CD4-positive, alpha-beta T cell (primary cell): ENCODE measurements around the gene HIVEP3. TPM values are rescaled to one million over a fixed set of nuclear protein-coding genes. Genes with fewer than 3 reads are reported as not detected.
A peak's percentile ranks its signal among the peaks of the same experiment; 100 is the strongest.

Experiments
- ATAC-seq: fragments of 200-7000 bp; cut with Tn5 transposase; one replicate; pipeline ENCODE4 v1.10.0; 2022; ENCODE audit warnings: mild to moderate bottlenecking; ENCODE audit not compliant: poor library complexity
- CTCF ChIA-PET: fragments of 350-600 bp; sonication (Branson Sonifier 250); formaldehyde crosslinking; loops from one replicate; lab custom pipeline; 2021; ENCODE audit warnings: antibody characterized with exemption, inconsistent platforms; lab: Charles Lee
- POLR2A ChIA-PET: fragments of 350-600 bp; sonication (Branson Sonifier 250); formaldehyde crosslinking; loops from one replicate; lab custom pipeline; 2021; ENCODE audit warnings: antibody characterized with exemption, inconsistent platforms; lab: Charles Lee
- DNase-seq, 14 experiments: peaks; one replicate each; pipeline ENCODE4 v3.0.0-alpha.2; 2013 to 2020; ENCODE audit warnings: mixed read lengths in 2 of 14
- H3K27ac ChIP-seq, 2 donors: one replicate each; pipeline versions ENCODE4 v1.5.1 to v1.7.0; 2013; ENCODE audit warnings: low read length in 2 of 2, low read depth in 1 of 2, mild to moderate bottlenecking in 1 of 2
- H3K27me3 ChIP-seq, 2 experiments: 1 replicate in 1 of 2; 2 replicates in 1 of 2; pipeline versions ENCODE4 v1.6.1 to v1.7.0; 2013; ENCODE audit warnings: low read length in 2 of 2, control low read depth in 1 of 2, mild to moderate bottlenecking in 1 of 2, moderate library complexity in 1 of 2; ENCODE audit not compliant: insufficient read depth in 2 of 2, control insufficient read depth in 1 of 2
- H3K36me3 ChIP-seq: one replicate; pipeline ENCODE4 v1.6.1; 2013; ENCODE audit warnings: low read length, control low read depth; ENCODE audit not compliant: insufficient read depth
- H3K4me1 ChIP-seq: one replicate; pipeline ENCODE4 v1.6.1; 2013; ENCODE audit warnings: low read length, control low read depth; ENCODE audit not compliant: insufficient read depth
- H3K4me3 ChIP-seq: one replicate; pipeline ENCODE4 v1.5.1; 2013; ENCODE audit warnings: mild to moderate bottlenecking, low read length, moderate library complexity
- H3K9me3 ChIP-seq, 2 experiments: 1 replicate in 1 of 2; 2 replicates in 1 of 2; pipeline versions ENCODE4 v1.6.1 to v1.7.0; 2013; ENCODE audit warnings: low read length in 2 of 2, mild to moderate bottlenecking in 2 of 2, control low read depth in 1 of 2, moderate library complexity in 1 of 2; ENCODE audit not compliant: control insufficient read depth in 1 of 2, insufficient read depth in 1 of 2
- H3K27ac Mint-ChIP-seq: one replicate; pipeline ENCODE4 v1.8.0; 2020; ENCODE audit warnings: mixed read lengths
- H3K27me3 Mint-ChIP-seq: one replicate; pipeline ENCODE4 v1.8.0; 2021; ENCODE audit warnings: mixed read lengths
- H3K36me3 Mint-ChIP-seq: one replicate; pipeline ENCODE4 v1.8.0; 2021; ENCODE audit warnings: low read depth, mixed read lengths
- H3K4me1 Mint-ChIP-seq: one replicate; pipeline ENCODE4 v1.8.0; 2021; ENCODE audit warnings: low read depth, mixed read lengths
- H3K4me3 Mint-ChIP-seq: one replicate; pipeline ENCODE4 v1.8.0; 2020; ENCODE audit warnings: mild to moderate bottlenecking, mixed read lengths
- H3K9me3 Mint-ChIP-seq: one replicate; pipeline ENCODE4 v1.8.0; 2020; ENCODE audit warnings: mixed read lengths
- intact Hi-C, 2 experiments: fragments of 100-400 bp; cut with DNase I in 1 of 2; cut with micrococcal nuclease in 1 of 2; formaldehyde crosslinking; loops; one replicate each; pipeline versions ENCODE4 v1.15.1 to v1.9.0; 2023 to 2025; cut with DNase I, micrococcal nuclease
- total RNA-seq, 174 experiments: library from RNA in 2 of 174; stranded (reverse) in 2 of 174; gene quantifications; one replicate each; pipeline ENCODE4 v1.2.3 and lab custom pipeline; 2021 to 2026
- TF ChIP-seq, protein P1 (sequence below): fragments of 200-600 bp; IDR thresholded peaks from one replicate; pipeline ENCODE4 v1.8.0; 2022; ENCODE audit warnings: antibody characterized with exemption, mild to moderate bottlenecking

Gene HIVEP3
- total RNA-seq, 2 experiments from 2014 or later, result 5.1 to 5.4 TPM

DNA sequence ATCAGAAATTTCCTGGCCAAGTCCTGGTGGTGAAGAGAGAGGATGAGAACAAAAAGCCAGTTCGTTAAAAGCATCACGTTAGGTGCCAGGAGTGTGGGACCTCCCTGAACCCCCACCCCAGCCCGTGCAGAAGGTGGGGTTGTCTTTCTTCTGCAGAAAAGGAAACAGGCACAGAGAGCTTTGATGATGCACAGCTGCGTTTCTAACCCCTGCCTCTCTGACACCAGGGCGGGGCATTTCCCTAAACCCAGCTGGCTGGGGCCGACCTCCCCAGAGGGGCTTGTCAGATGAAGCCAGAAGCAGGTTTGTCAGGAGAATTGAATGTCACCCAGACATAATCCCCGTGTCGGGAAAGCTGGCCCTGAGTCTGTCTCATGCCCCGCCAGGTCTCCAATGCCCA, 244.9 kb downstream of the HIVEP3 start:
- Mint-ChIP-seq H3K4me3 (peak overlapping the region; percentile 80), H3K36me3 (no peaks in the 10 kb centered on the region), H3K4me1 (peaks cover 74% of the 10 kb centered on the region), H3K27ac (peak overlapping the region; percentile 80), H3K27me3 (no peaks in the 10 kb centered on the region), H3K9me3 (no peaks in the 10 kb centered on the region)
- peak overlapping the region; percentile 29 for H3K4me3 ChIP-seq
- H3K27me3 ChIP-seq, result no peaks in the 10 kb centered on the region
- intact Hi-C loops, result loop anchor here in 1 of 2 experiments (5.0 kb wide), 2 partner anchors 78 to 243 kb away; partner anchors contain the start of gene HIVEP3
- peak; percentile 73 for ATAC-seq
- H3K36me3 ChIP-seq, result no peaks in the 10 kb centered on the region
- TF ChIP-seq, protein P1, sequence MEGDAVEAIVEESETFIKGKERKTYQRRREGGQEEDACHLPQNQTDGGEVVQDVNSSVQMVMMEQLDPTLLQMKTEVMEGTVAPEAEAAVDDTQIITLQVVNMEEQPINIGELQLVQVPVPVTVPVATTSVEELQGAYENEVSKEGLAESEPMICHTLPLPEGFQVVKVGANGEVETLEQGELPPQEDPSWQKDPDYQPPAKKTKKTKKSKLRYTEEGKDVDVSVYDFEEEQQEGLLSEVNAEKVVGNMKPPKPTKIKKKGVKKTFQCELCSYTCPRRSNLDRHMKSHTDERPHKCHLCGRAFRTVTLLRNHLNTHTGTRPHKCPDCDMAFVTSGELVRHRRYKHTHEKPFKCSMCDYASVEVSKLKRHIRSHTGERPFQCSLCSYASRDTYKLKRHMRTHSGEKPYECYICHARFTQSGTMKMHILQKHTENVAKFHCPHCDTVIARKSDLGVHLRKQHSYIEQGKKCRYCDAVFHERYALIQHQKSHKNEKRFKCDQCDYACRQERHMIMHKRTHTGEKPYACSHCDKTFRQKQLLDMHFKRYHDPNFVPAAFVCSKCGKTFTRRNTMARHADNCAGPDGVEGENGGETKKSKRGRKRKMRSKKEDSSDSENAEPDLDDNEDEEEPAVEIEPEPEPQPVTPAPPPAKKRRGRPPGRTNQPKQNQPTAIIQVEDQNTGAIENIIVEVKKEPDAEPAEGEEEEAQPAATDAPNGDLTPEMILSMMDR, result no peak
- peak in 11 of 14 experiments; percentile 9 to 73 (median 46) for DNase-seq
- POLR2A ChIA-PET, result interaction anchor here (0.8 to 3.5 kb wide), 12 partner anchors 9 to 783 kb away, joined by 3 to 65 read pairs (median 4); no protein-coding TSS in a partner anchor
- H3K9me3 ChIP-seq, result no peaks in the 10 kb centered on the region
- CTCF ChIA-PET, result interaction anchor here (0.6 kb wide), 1 partner anchor 322 kb away, joined by 3 read pairs; no protein-coding TSS in a partner anchor
- peak overlapping the region; percentile 66 to 78 for H3K27ac ChIP-seq
- peaks cover 79% of the 10 kb centered on the region for H3K4me1 ChIP-seq

DNA sequence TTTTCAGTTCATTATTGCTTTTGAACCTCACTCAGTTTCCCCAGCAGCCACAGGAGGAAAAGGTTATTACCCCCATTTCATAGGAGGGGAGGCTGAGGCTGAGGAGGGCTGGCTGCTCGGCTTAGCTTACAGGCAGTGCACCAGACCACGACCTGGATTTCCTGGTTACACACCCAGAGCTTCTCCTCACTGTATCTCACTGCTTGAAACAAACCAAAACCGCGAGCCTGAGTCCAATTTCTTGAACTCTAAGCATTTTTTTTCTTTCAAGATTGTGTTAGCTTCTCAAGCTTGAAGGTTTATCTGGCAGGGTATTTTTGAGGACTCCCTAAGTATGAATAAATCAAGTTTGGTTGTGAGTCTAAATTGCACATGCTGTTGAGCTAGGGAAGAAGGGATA, 245.3 kb downstream of the HIVEP3 start:
- intact Hi-C loops, result loop anchor here in 1 of 2 experiments (5.0 kb wide), 2 partner anchors 79 to 244 kb away; partner anchors contain the start of gene HIVEP3
- H3K9me3 Mint-ChIP-seq, result no peaks in the 10 kb centered on the region
- POLR2A ChIA-PET, result interaction anchor here (0.8 to 3.5 kb wide), 12 partner anchors 10 to 784 kb away, joined by 3 to 65 read pairs (median 4); no protein-coding TSS in a partner anchor
- Histone ChIP-seq H3K4me1 (peaks cover 77% of the 10 kb centered on the region), H3K27me3 (no peaks in the 10 kb centered on the region), H3K36me3 (no peaks in the 10 kb centered on the region), H3K9me3 (no peaks in the 10 kb centered on the region), H3K27ac (peak overlapping the region; percentile 66 to 78), H3K4me3 (peak overlapping the region; percentile 29)
- H3K4me1 Mint-ChIP-seq, result peaks cover 74% of the 10 kb centered on the region
- ATAC-seq (peak; percentile 89), DNase-seq (peak; percentile 24 to 83 (median 45))
- H3K4me3 Mint-ChIP-seq, result peak overlapping the region; percentile 80
- TF ChIP-seq, protein P1, result no peak
- no peaks in the 10 kb centered on the region for H3K36me3 Mint-ChIP-seq
- CTCF ChIA-PET, result no interaction called here
- H3K27ac Mint-ChIP-seq, result peak overlapping the region; percentile 80
- H3K27me3 Mint-ChIP-seq, result no peaks in the 10 kb centered on the region

DNA sequence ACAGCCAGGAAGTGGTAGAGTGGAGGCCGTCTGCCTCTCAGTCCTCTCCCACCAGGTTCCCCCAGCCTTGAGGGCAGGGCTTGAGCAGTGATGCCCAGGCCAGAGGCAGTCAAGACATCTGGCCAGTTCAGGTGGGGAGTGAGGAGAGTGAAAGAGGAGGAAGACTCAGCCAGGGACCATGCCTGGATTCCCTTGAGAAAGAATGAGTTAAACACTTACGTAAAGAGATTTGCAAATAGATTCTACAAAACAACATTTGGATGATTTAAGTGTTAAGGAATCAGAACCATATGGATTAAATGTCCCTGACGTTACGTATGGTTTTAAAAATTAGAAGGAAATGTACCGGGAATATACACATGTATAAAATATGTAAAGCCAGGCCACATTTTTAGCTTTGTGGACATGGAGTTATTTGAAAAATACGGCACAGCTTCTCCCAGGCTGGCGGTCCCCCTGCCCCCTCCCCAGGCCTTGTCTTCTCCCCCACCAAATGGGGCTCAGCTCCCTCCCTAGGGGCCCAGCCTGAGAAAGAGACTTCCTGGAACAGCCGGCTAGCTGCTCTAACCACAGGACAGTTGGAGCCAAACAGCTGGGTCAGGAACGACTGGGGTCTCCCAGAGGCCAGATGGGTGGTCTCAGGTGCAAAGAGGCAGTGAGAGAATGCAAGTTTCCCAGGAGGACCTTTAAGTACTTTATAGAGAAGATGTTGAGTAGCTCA, 245.9 kb downstream of the HIVEP3 start:
- POLR2A ChIA-PET, result interaction anchor here (0.8 to 3.5 kb wide), 11 partner anchors 10 to 784 kb away, joined by 3 to 65 read pairs (median 4); no protein-coding TSS in a partner anchor
- H3K27ac ChIP-seq, result peak overlapping the region; percentile 66 to 78
- intact Hi-C loops, result loop anchor here in 1 of 2 experiments (5.0 kb wide), 2 partner anchors 80 to 244 kb away; partner anchors contain the start of gene HIVEP3

More for the DNA sequence above, 245.9 kb downstream of the HIVEP3 start:
- Mint-ChIP-seq H3K36me3 (no peaks in the 10 kb centered on the region), H3K4me3 (peak overlapping the region; percentile 80), H3K27me3 (no peaks in the 10 kb centered on the region), H3K27ac (peak overlapping the region; percentile 80), H3K4me1 (peaks cover 77% of the 10 kb centered on the region), H3K9me3 (no peaks in the 10 kb centered on the region)
- TF ChIP-seq, protein P1, result no peak
- Histone ChIP-seq H3K9me3 (no peaks in the 10 kb centered on the region), H3K27me3 (no peaks in the 10 kb centered on the region), H3K36me3 (no peaks in the 10 kb centered on the region), H3K4me3 (peak overlapping the region; percentile 29), H3K4me1 (peaks cover 79% of the 10 kb centered on the region)
- CTCF ChIA-PET, result no interaction called here
- DNase-seq, result peak in 1 of 14 experiments; percentile 18
- ATAC-seq, result no peak
